ENCODE data around the gene CYSTM1. TPM values are rescaled to one million over a fixed set of nuclear protein-coding genes. Genes with fewer than 3 reads are reported as not detected.

Gene CYSTM1
- total and polyA plus RNA-seq, 7 donors: 193 to 601 (median 297) TPM

DNA sequence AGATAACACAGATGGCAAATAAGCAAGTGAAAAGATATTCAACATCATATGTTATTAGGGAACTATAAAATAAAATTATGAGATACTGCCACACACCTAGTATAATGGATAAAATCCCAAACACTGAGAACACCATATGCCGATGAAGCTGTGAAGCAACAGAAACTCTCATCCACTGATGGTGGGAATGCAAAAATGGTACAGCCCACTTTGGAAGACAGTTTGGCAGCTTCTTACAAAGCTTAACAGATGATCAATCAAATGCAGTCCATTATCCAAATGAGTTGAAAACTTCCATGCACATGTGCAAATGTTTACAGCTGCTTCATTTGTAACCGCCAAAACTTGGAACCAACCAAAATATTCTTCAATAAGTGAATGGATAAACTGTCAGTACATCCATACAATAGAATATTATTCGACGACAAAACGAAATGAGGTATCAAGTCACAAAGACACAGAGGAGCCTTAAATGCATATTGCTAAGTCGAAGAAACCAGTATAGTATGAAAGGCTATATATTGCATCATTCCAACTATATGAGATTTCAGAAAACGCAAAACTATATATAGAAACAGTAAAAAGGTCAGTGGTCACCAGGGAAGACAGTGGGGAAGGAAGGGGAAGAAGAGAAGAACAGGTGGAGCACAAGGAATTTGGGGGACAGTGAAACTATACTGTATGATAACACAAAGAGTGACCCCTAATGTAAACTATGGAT lies 113.0 kb downstream of the CYSTM1 start:
- no peaks in the 10 kb centered on the region for H3K36me3 ChIP-seq (ENCODE audit: insufficient read depth in 1 of 2, low read depth in 1 of 2)
- no peaks in the 10 kb centered on the region for H3K9me3 ChIP-seq
- H3K27me3 ChIP-seq (ENCODE audit: insufficient read depth in 3 of 3, low read length in 2 of 3): no peaks in the 10 kb centered on the region
- DNase-seq: no peak
- peaks cover 73% of the 10 kb centered on the region for H3K4me1 ChIP-seq
- H3K27ac ChIP-seq: no peak overlapping the region
- WGBS, 3 donors: 66 to 80% (median 70%) methylated on average over 7 of the region's 7 CpGs
- no peak overlapping the region for H3K4me3 ChIP-seq
- intact Hi-C loops (cut with DNase I): no loop called here
- TF ChIP-seq, protein P1, sequence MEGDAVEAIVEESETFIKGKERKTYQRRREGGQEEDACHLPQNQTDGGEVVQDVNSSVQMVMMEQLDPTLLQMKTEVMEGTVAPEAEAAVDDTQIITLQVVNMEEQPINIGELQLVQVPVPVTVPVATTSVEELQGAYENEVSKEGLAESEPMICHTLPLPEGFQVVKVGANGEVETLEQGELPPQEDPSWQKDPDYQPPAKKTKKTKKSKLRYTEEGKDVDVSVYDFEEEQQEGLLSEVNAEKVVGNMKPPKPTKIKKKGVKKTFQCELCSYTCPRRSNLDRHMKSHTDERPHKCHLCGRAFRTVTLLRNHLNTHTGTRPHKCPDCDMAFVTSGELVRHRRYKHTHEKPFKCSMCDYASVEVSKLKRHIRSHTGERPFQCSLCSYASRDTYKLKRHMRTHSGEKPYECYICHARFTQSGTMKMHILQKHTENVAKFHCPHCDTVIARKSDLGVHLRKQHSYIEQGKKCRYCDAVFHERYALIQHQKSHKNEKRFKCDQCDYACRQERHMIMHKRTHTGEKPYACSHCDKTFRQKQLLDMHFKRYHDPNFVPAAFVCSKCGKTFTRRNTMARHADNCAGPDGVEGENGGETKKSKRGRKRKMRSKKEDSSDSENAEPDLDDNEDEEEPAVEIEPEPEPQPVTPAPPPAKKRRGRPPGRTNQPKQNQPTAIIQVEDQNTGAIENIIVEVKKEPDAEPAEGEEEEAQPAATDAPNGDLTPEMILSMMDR (IDR thresholded peaks at IDR 0.05): no peak
- ATAC-seq: no peak

DNA sequence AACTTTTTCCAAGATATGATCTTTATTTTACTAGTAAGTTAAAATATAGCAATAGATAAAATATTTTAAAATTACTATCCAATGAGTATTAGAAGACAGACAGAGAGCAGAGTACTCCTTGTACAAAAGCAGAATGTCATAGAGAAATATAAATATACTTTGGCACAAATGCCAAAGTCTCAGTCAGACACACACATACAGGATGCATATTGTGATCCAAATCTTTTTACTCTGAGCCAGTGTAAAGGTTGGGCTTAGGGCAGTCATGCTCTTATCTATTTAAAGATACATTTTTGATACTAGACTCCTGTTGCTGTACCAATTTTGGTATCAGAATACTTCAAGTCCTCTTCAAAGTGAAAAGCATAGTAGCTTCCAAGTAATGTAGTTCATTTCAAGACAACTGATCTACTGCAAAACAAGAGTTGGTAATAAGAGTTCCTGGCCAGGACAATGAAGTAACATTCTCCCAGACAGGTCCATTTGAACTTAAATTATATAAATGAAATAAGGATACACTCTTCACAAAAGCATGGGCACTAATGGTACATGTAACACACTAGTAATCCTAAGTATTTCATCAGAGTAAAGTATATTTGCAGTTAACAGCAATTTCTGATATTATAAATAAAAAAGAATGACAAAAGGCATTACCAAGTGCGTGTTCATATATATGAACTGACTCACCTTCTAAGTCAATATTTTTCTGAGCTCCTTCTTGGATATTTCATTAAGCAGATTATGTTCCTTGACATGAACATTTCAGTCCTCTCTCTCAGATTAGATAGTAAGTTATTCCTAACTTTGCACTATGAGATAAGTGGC lies 117.4 kb downstream of the CYSTM1 start:
- Histone ChIP-seq H3K9me3 (no peaks in the 10 kb centered on the region), H3K27me3 (ENCODE audit: insufficient read depth in 3 of 3, low read length in 2 of 3) (no peaks in the 10 kb centered on the region), H3K27ac (peak overlapping the region; percentile 83), H3K36me3 (ENCODE audit: insufficient read depth in 1 of 2, low read depth in 1 of 2) (no peaks in the 10 kb centered on the region), H3K4me3 (no peak overlapping the region), H3K4me1 (peaks cover 88% of the 10 kb centered on the region)
- TF ChIP-seq, protein P1 (IDR thresholded peaks at IDR 0.05): no peak
- intact Hi-C loops (cut with DNase I): loop anchor here in 1 of 2 donors (10.0 kb wide), 1 partner anchor 48 kb away; no protein-coding TSS in a partner anchor
- WGBS, 3 donors: 56 to 80% (median 61%) methylated on average over 1 of the region's 1 CpG
- no peak for DNase-seq
- ATAC-seq: peak in 2 of 4 donors; percentile 55 to 72

Other genes starting within 250 kb of the CYSTM1 start
- gene NRG2, start 131.9 kb upstream of the CYSTM1 start, total RNA-seq: 10 to 100 TPM in 1 of 4 donors, 1 to 10 TPM in 3; 1.7 to 19.6 (median 3.0) TPM
- gene NRG2, start 131.9 kb upstream of the CYSTM1 start, polyA plus RNA-seq: 1 to 10 TPM in 2 of 3 donors, under 1 TPM in 1; 0.42 to 6.5 (median 4.6) TPM
- 10 to 100 TPM; 11.8 to 20.4 (median 19.3) TPM for gene PURA, start 61.1 kb upstream of the CYSTM1 start, total RNA-seq
- gene PURA, start 61.1 kb upstream of the CYSTM1 start, polyA plus RNA-seq: 1 to 10 TPM; 3.2 to 8.8 (median 3.4) TPM
- 10 to 100 TPM in 2 of 4 donors, 1 to 10 TPM in 2; 5.1 to 11.6 (median 9.3) TPM for gene IGIP, start 49.3 kb upstream of the CYSTM1 start, total RNA-seq
- 1 to 10 TPM; 3.5 to 6.8 (median 3.6) TPM for gene IGIP, start 49.3 kb upstream of the CYSTM1 start, polyA plus RNA-seq
- gene PFDN1, start 127.9 kb downstream of the CYSTM1 start, total RNA-seq: 10 to 100 TPM; 35.9 to 55.0 (median 42.3) TPM
- 100 to 1,000 TPM in 1 of 3 donors, 10 to 100 TPM in 2; 84.2 to 115 (median 90.6) TPM for gene PFDN1, start 127.9 kb downstream of the CYSTM1 start, polyA plus RNA-seq
- gene HBEGF, start 171.4 kb downstream of the CYSTM1 start, total RNA-seq: 10 to 100 TPM; 28.9 to 36.7 (median 34.2) TPM
- gene HBEGF, start 171.4 kb downstream of the CYSTM1 start, polyA plus RNA-seq: 10 to 100 TPM; 14.5 to 60.8 (median 27.6) TPM
- gene SLC4A9, start 185.0 kb downstream of the CYSTM1 start, total RNA-seq: not detected
- under 1 TPM in 1 of 3 donors, not detected in 2; 0.09 TPM for gene SLC4A9, start 185.0 kb downstream of the CYSTM1 start, polyA plus RNA-seq
- 10 to 100 TPM; 50.7 to 86.1 (median 72.0) TPM for gene ANKHD1, start 226.6 kb downstream of the CYSTM1 start, total RNA-seq
- gene ANKHD1, start 226.6 kb downstream of the CYSTM1 start, polyA plus RNA-seq: 10 to 100 TPM; 31.2 to 57.1 (median 37.3) TPM